Upper lobe of right lung (tissue), 1 donor: ENCODE data around the gene TMEM117. TPM values are rescaled to one million over a fixed set of nuclear protein-coding genes. Genes with fewer than 3 reads are reported as not detected.

Source experiments
- ATAC-seq: fragments of 200-7000 bp; cut with Tn5 transposase; one replicate; pipeline ENCODE4 v1.9.1; 2020; ENCODE audit warnings: mild to moderate bottlenecking, moderate library complexity
- DNase-seq: peaks from one replicate; pipeline ENCODE4 v3.0.0-alpha.2; 2020
- H3K27ac ChIP-seq: fragments of 200-600 bp; one replicate; pipeline ENCODE4 v1.8.0; 2022
- H3K27me3 ChIP-seq: fragments of 200-600 bp; one replicate; pipeline ENCODE4 v1.8.0; 2022; ENCODE audit warnings: mild to moderate bottlenecking
- H3K36me3 ChIP-seq: fragments of 200-600 bp; one replicate; pipeline ENCODE4 v1.8.0; 2022
- H3K4me1 ChIP-seq: fragments of 200-600 bp; one replicate; pipeline ENCODE4 v1.8.0; 2022
- H3K4me3 ChIP-seq: fragments of 200-600 bp; one replicate; pipeline ENCODE4 v1.8.0; 2022; ENCODE audit warnings: mild to moderate bottlenecking
- H3K9me3 ChIP-seq: fragments of 200-600 bp; one replicate; pipeline ENCODE4 v1.8.0; 2022
- intact Hi-C: fragments of 100-400 bp; cut with DNase I; formaldehyde crosslinking; loops from one replicate; pipeline ENCODE4 v1.11.0; 2022
- total RNA-seq: library from RNA; stranded (reverse); fragmentation: NEBNext Ultra II Directional; extraction: Animal tissue kit (Norgen Biotek cat#: 25700); gene quantifications from one replicate; pipeline ENCODE4 v1.2.1, GENCODE V29; 2021
- TF ChIP-seq, protein P1 (sequence below): fragments of 200-600 bp; IDR thresholded peaks from one replicate; pipeline ENCODE4 v1.8.0; 2022; ENCODE audit warnings: antibody characterized with exemption
- donor health status: DM: no; HTN: yes; CAD: no; lungs with severe emphysema.

TMEM117 gene
- total RNA-seq, 1 donor from 2014 or later, result 4.6 TPM

DNA sequence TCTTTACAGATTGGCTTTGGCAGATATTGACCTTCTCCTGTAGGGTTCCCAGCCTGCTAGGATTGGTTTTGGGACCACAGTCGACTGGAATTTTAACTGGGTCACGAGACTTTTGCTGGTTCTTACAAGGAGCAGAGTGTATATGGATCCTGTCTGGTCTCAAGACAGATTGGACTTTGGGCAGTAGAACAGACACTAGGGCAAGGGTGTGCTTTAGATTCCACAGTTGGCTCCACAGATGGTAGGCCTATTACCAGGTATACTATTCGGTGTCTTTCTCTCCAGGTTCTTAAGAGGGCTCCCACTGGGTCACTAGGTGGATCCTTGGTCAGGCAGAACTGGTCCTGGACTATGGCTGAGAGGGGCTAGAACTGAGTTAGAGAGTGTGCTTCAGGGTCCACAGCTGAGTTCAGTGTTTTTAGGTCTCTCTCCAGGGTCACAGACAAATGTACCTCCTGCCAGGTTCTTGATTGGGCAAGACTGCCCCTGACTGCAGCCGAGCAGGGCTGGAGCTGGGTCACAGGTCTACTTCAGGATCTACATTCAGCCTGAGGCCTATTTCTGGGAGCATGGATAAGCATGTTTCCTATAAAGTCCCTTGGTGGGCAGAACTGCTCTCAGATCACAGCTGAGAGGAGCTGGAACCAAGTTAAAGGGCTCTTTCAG, 460.2 kb downstream of the TMEM117 start:
- no peaks in the 10 kb centered on the region for H3K9me3 ChIP-seq
- TF ChIP-seq, protein P1, sequence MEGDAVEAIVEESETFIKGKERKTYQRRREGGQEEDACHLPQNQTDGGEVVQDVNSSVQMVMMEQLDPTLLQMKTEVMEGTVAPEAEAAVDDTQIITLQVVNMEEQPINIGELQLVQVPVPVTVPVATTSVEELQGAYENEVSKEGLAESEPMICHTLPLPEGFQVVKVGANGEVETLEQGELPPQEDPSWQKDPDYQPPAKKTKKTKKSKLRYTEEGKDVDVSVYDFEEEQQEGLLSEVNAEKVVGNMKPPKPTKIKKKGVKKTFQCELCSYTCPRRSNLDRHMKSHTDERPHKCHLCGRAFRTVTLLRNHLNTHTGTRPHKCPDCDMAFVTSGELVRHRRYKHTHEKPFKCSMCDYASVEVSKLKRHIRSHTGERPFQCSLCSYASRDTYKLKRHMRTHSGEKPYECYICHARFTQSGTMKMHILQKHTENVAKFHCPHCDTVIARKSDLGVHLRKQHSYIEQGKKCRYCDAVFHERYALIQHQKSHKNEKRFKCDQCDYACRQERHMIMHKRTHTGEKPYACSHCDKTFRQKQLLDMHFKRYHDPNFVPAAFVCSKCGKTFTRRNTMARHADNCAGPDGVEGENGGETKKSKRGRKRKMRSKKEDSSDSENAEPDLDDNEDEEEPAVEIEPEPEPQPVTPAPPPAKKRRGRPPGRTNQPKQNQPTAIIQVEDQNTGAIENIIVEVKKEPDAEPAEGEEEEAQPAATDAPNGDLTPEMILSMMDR, result no peak
- no peak overlapping the region for H3K4me3 ChIP-seq
- no peaks in the 10 kb centered on the region for H3K36me3 ChIP-seq
- DNase-seq, result no peak
- H3K27ac ChIP-seq, result no peak overlapping the region
- intact Hi-C loops, result no loop called here
- ATAC-seq, result no peak
- H3K27me3 ChIP-seq, result no peaks in the 10 kb centered on the region
- no peaks in the 10 kb centered on the region for H3K4me1 ChIP-seq

DNA sequence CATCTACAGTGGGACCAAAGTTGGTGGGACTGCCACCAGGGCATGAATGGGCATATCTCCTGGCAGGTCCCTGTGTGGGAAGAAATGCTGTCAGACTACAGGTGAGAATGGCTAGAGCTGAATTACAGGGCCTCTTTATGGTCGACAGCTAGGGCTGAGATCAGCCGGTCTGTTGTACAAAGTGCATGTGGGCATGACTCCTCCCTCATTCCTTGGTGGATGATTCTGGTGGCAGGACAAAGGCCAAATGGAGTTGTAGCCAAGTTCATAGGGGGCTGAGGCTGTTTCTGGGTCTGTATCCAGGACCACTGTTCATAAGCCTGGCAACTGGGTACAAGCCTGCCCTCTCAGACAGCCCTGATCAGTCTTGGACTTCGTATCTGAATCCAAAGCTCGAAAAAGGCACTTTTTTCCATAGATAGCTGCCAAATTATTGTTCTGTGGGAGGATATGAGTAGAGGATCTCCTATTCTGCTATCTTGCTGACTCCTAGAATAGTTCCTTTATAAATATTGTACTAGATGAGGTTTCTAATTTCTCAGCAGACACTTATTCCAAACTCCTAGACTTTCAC, 460.8 kb downstream of the TMEM117 start:
- Histone ChIP-seq H3K9me3 (no peaks in the 10 kb centered on the region), H3K36me3 (no peaks in the 10 kb centered on the region), H3K4me1 (no peaks in the 10 kb centered on the region), H3K27ac (no peak overlapping the region), H3K4me3 (no peak overlapping the region), H3K27me3 (no peaks in the 10 kb centered on the region)
- DNase-seq (no peak), ATAC-seq (no peak)
- intact Hi-C loops, result no loop called here
- TF ChIP-seq, protein P1, result no peak

DNA sequence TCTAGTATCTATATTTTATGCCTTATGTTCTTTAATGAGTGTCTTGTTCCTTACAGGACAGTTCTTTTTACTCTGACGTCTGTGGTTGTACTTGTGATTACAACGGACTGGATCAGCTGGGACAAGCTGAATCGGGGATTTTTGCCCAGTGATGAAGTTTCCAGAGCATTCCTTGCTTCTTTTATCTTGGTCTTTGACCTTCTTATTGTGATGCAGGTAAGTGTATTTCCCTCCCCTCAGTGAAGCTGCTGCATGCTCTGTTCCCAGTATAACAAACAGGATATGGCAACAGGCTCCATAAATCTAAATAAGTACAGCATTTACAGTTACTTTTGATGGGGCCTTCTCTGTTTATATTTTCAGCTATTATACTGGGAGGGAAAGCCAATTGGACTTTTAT, 463.6 kb downstream of the TMEM117 start:
- DNase-seq, result no peak
- ATAC-seq, result no peak
- no peaks in the 10 kb centered on the region for H3K36me3 ChIP-seq
- TF ChIP-seq, protein P1, result no peak
- no peak overlapping the region for H3K27ac ChIP-seq
- no peaks in the 10 kb centered on the region for H3K9me3 ChIP-seq
- H3K27me3 ChIP-seq, result no peaks in the 10 kb centered on the region
- no peak overlapping the region for H3K4me3 ChIP-seq
- no peaks in the 10 kb centered on the region for H3K4me1 ChIP-seq
- intact Hi-C loops, result no loop called here

DNA sequence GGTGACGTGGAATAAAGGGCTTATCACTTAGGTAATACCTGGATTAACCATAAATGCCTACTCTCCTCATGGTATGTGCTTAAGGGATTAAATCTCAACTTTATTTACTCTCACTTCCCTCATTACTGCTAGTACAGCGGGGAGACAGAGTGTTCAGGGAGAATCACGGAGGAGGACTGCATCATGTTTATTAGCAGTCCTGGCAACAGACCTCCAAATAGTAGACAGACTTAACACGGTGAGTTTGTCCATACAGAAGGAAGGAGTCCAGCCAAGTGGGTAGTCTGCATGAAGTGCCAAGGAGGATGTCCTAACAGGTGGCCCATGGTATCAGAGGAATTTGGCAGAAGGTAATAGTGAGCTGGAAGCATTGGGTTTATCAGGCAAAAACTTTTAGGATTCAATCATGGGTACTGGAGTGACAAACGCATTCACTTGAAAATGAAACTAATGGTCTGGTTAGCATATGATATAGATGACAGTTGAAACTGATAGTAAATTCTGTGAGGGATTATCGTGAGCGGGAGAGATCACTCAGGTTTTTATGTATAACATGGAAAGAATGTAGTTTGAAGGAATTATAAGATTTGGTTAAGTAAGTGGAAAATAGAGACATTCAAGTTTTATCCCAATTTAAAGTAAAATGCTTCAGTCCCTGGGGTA, 471.8 kb downstream of the TMEM117 start:
- DNase-seq (no peak), ATAC-seq (no peak)
- H3K27me3 ChIP-seq, result no peaks in the 10 kb centered on the region
- no peaks in the 10 kb centered on the region for H3K9me3 ChIP-seq
- no peaks in the 10 kb centered on the region for H3K4me1 ChIP-seq
- H3K27ac ChIP-seq, result no peak overlapping the region
- TF ChIP-seq, protein P1, result no peak
- no peak overlapping the region for H3K4me3 ChIP-seq
- H3K36me3 ChIP-seq, result no peaks in the 10 kb centered on the region
- intact Hi-C loops, result no loop called here

DNA sequence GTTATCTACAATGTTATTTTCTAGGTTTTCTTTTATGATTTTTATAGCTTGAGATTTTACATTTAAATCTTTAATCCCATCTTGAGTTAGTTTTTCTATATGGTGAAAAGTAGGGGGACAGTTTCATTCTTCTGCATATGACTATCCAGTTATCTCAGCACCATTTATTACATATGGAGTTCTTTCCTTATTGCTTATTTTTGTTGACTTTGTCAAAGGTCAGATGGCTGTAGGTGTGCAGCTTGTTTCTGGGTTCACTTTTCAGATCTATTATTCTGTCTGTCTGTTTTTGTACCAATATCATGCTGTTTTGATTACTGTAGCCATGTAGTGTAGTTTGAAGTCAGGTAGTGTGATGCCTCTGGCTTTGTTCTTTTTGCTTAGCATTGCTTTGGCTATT, 477.3 kb downstream of the TMEM117 start:
- DNase-seq (no peak), ATAC-seq (no peak)
- no peaks in the 10 kb centered on the region for H3K4me1 ChIP-seq
- no peaks in the 10 kb centered on the region for H3K36me3 ChIP-seq
- TF ChIP-seq, protein P1, result no peak
- H3K27ac ChIP-seq, result no peak overlapping the region
- H3K4me3 ChIP-seq, result no peak overlapping the region
- no peaks in the 10 kb centered on the region for H3K9me3 ChIP-seq
- intact Hi-C loops, result no loop called here
- no peaks in the 10 kb centered on the region for H3K27me3 ChIP-seq
